Peyer's patch (tissue), 4 donors: ENCODE results near the gene SPATA20.

Source experiments
- CTCF ChIP-seq, 6 experiments: fragments of 450-650 bp in 4 of 6; fragments of 200-600 bp in 2 of 6; sonication (generic) in 1 of 6; IDR thresholded peaks; one replicate each; pipeline ENCODE4 v1.5.1; 2017 to 2019; ENCODE audit warnings: antibody characterized with exemption in 6 of 6, mild to moderate bottlenecking in 3 of 6, moderate library complexity in 1 of 6
- POLR2A ChIP-seq, 2 donors: fragments of 450-650 bp; IDR thresholded peaks; one replicate each; pipeline ENCODE4 v1.5.1; 2017; ENCODE audit warnings: antibody characterized with exemption in 2 of 2, mild to moderate bottlenecking in 2 of 2, moderate library complexity in 2 of 2

- TF ChIP-seq CTCF (IDR thresholded peaks at IDR 0.05) (no peak), POLR2A (IDR thresholded peaks at IDR 0.05) (no peak)
These were observed 23.6 kb downstream of the SPATA20 start for GRCh38 chr17:50570528-50570927.
